Naive thymus-derived CD4-positive, alpha-beta T cell (primary cell): ENCODE results near the gene BTBD2. TPM values are rescaled to one million over a fixed set of nuclear protein-coding genes. Genes with fewer than 3 reads are reported as not detected.
A peak's percentile ranks its signal among the peaks of the same experiment; 100 is the strongest.
"Not testable (repeated sequence)": the region's sequence is repeated elsewhere in the genome, so short reads cannot be mapped to it uniquely, and the experiment has no call there.

Experiments used
- ATAC-seq: fragments of 150-1000 bp; cut with Tn5 transposase; 2 replicates; pipeline ENCODE4 v1.10.0; 2021; ENCODE audit warnings: mild to moderate bottlenecking, moderate library complexity
- CTCF ChIA-PET: fragments of 350-600 bp; sonication (Branson Sonifier 250); formaldehyde crosslinking; loops from one replicate; lab custom pipeline; 2021; ENCODE audit warnings: antibody characterized with exemption; lab: Charles Lee
- POLR2A ChIA-PET: fragments of 350-600 bp; sonication (Branson Sonifier 250); formaldehyde crosslinking; loops from one replicate; lab custom pipeline; 2021; ENCODE audit warnings: antibody characterized with exemption, inconsistent platforms; lab: Charles Lee
- DNase-seq, 9 donors: peaks; one replicate each; pipeline versions ENCODE4 v3.0.0 to v3.0.0-alpha.2; 2020 to 2022; ENCODE audit warnings: mixed read lengths in 1 of 9
- H3K27ac ChIP-seq: one replicate; pipeline ENCODE4 v1.7.0; 2013; ENCODE audit warnings: mild to moderate bottlenecking, low read depth, low read length, moderate library complexity
- H3K27me3 ChIP-seq, 2 donors: one replicate each; pipeline ENCODE4 v1.7.0; 2013; ENCODE audit warnings: low read length in 2 of 2, mild to moderate bottlenecking in 2 of 2, moderate library complexity in 2 of 2; ENCODE audit not compliant: control insufficient read depth in 2 of 2, insufficient read depth in 2 of 2
- H3K36me3 ChIP-seq, 3 experiments: 1 replicate in 2 of 3; 2 replicates in 1 of 3; pipeline ENCODE4 v1.7.0; 2013; ENCODE audit warnings: low read length in 3 of 3, mild to moderate bottlenecking in 3 of 3, moderate library complexity in 1 of 3; ENCODE audit not compliant: insufficient read depth in 3 of 3, control insufficient read depth in 2 of 3
- H3K4me1 ChIP-seq, 2 donors: one replicate each; pipeline ENCODE4 v1.7.0; 2013; ENCODE audit warnings: low read length in 2 of 2, mild to moderate bottlenecking in 2 of 2, moderate library complexity in 1 of 2; ENCODE audit not compliant: control insufficient read depth in 2 of 2, insufficient read depth in 2 of 2
- H3K4me3 ChIP-seq: 2 replicates; pipeline ENCODE4 v1.7.0; 2013; ENCODE audit warnings: mild to moderate bottlenecking, low read length
- H3K9me3 ChIP-seq, 3 experiments: 1 replicate in 2 of 3; 2 replicates in 1 of 3; pipeline ENCODE4 v1.7.0; 2013; ENCODE audit warnings: low read length in 3 of 3; ENCODE audit not compliant: control insufficient read depth in 2 of 3
- H3K27ac Mint-ChIP-seq, 9 donors: one replicate each; pipeline ENCODE4 v1.8.0; 2020 to 2022; ENCODE audit warnings: mixed read lengths in 9 of 9, mild to moderate bottlenecking in 8 of 9, moderate library complexity in 5 of 9, inconsistent platforms in 2 of 9
- H3K27me3 Mint-ChIP-seq, 5 donors: one replicate each; pipeline ENCODE4 v1.8.0; 2021 to 2022; ENCODE audit warnings: mixed read lengths in 5 of 5, mild to moderate bottlenecking in 1 of 5
- H3K36me3 Mint-ChIP-seq, 5 donors: one replicate each; pipeline ENCODE4 v1.8.0; 2020 to 2022; ENCODE audit warnings: mixed read lengths in 5 of 5, mild to moderate bottlenecking in 3 of 5, inconsistent platforms in 1 of 5
- H3K4me1 Mint-ChIP-seq, 7 donors: one replicate each; pipeline ENCODE4 v1.8.0; 2020 to 2022; ENCODE audit warnings: mixed read lengths in 7 of 7, mild to moderate bottlenecking in 3 of 7, inconsistent platforms in 1 of 7
- H3K4me3 Mint-ChIP-seq, 10 donors: one replicate each; pipeline ENCODE4 v1.8.0; 2020 to 2022; ENCODE audit warnings: mild to moderate bottlenecking in 10 of 10, mixed read lengths in 10 of 10, moderate library complexity in 6 of 10, inconsistent platforms in 2 of 10
- H3K9me3 Mint-ChIP-seq, 11 donors: one replicate each; pipeline ENCODE4 v1.8.0; 2020 to 2022; ENCODE audit warnings: mixed read lengths in 11 of 11, mild to moderate bottlenecking in 4 of 11, inconsistent platforms in 1 of 11, moderate library complexity in 1 of 11
- intact Hi-C, 2 donors: fragments of 100-400 bp; cut with micrococcal nuclease; formaldehyde crosslinking; loops; one replicate each; pipeline ENCODE4 v1.15.1; 2023
- polyA plus RNA-seq, 2 donors: library from polyadenylated mRNA; unstranded; fragments of 300-500 nt; fragmentation: Illumina TruSeq; gene quantifications; one replicate each; pipeline ENCODE4 v1.2.3, GENCODE V29; 2021
- total RNA-seq, 6 experiments: library from RNA in 5 of 6; stranded (reverse) in 5 of 6; gene quantifications; 1 replicate in 5 of 6; 2 replicates in 1 of 6; pipeline ENCODE4 v1.2.3 and lab custom pipeline; 2021 to 2026

BTBD2 gene
- total and polyA plus RNA-seq, 7 experiments from 2014 or later: 5.2 to 70.8 (median 62.5) TPM

- intact Hi-C loops, DNase-seq, H3K4me3 ChIP-seq, H3K27me3 Mint-ChIP-seq, H3K27me3 ChIP-seq, ATAC-seq, H3K36me3 Mint-ChIP-seq, H3K9me3 ChIP-seq, H3K9me3 Mint-ChIP-seq, H3K27ac ChIP-seq: not testable (repeated sequence)
- Mint-ChIP-seq H3K4me1 (peaks cover 11 to 34% (median 27%) of the 10 kb centered on the region in 7 donors), H3K4me3 (peak overlapping the region in 1 of 10 donors; percentile 23), H3K27ac (peak overlapping the region in 1 of 9 donors; percentile 62)
- Histone ChIP-seq H3K36me3 (peaks cover 0 to 18% (median 1%) of the 10 kb centered on the region in 3 experiments), H3K4me1 (peaks cover 14 to 26% of the 10 kb centered on the region in 2 donors)
- ChIA-PET POLR2A (interaction anchor here (0.6 to 2.9 kb wide), 8 partner anchors 9 to 1025 kb away, joined by 3 to 34 read pairs (median 6); no protein-coding TSS in a partner anchor), CTCF (interaction anchor here (0.9 to 1.3 kb wide), 2 partner anchors 17 to 18 kb away, joined by 3 read pairs; no protein-coding TSS in a partner anchor)
Observed at GRCh38 chr19:2034253-2034652, 18.7 kb upstream of the BTBD2 start.

GRCh38 chr19:2033825-2034159, 18.3 kb upstream of the BTBD2 start:
- H3K36me3 Mint-ChIP-seq: no peaks in the 10 kb centered on the region
- peaks cover 0 to 13% (median 0%) of the 10 kb centered on the region in 3 experiments for H3K36me3 ChIP-seq
- H3K27me3 ChIP-seq: no peaks in the 10 kb centered on the region
- H3K9me3 Mint-ChIP-seq: peaks cover 0 to 3% (median 0%) of the 10 kb centered on the region in 11 donors
- H3K27me3 Mint-ChIP-seq: no peaks in the 10 kb centered on the region
- intact Hi-C loops: no loop called here
- ChIA-PET POLR2A (interaction anchor here (1.2 to 2.9 kb wide), 4 partner anchors 9 to 237 kb away, joined by 3 to 34 read pairs (median 8); no protein-coding TSS in a partner anchor), CTCF (interaction anchor here (0.9 to 1.3 kb wide), 2 partner anchors 16 to 19 kb away, joined by 3 read pairs; no protein-coding TSS in a partner anchor)
- peaks cover 11 to 34% (median 27%) of the 10 kb centered on the region in 7 donors for H3K4me1 Mint-ChIP-seq
- peaks cover 0 to 4% (median 0%) of the 10 kb centered on the region in 3 experiments for H3K9me3 ChIP-seq
- DNase-seq (no peak), ATAC-seq (no peak)
- H3K4me3 ChIP-seq: no peak overlapping the region
- peak overlapping the region in 1 of 9 donors; percentile 62 for H3K27ac Mint-ChIP-seq
- no peak overlapping the region for H3K4me3 Mint-ChIP-seq
- H3K4me1 ChIP-seq: peaks cover 14 to 26% of the 10 kb centered on the region in 2 donors
- H3K27ac ChIP-seq: no peak overlapping the region

- ChIA-PET POLR2A (interaction anchor here (0.8 to 2.9 kb wide), 6 partner anchors 10 to 237 kb away, joined by 3 to 34 read pairs (median 3); no protein-coding TSS in a partner anchor), CTCF (interaction anchor here (0.9 to 1.3 kb wide), 2 partner anchors 16 to 19 kb away, joined by 3 read pairs; no protein-coding TSS in a partner anchor)
- Histone ChIP-seq H3K27ac (no peak overlapping the region), H3K4me1 (peaks cover 14 to 26% of the 10 kb centered on the region in 2 donors), H3K4me3 (no peak overlapping the region), H3K36me3 (peaks cover 0 to 8% (median 0%) of the 10 kb centered on the region in 3 experiments), H3K9me3 (peaks cover 0 to 4% (median 0%) of the 10 kb centered on the region in 3 experiments), H3K27me3 (no peaks in the 10 kb centered on the region)
- DNase-seq: no peak
- Mint-ChIP-seq H3K27me3 (no peaks in the 10 kb centered on the region), H3K4me1 (peaks cover 11 to 40% (median 27%) of the 10 kb centered on the region in 7 donors), H3K36me3 (no peaks in the 10 kb centered on the region), H3K4me3 (peak overlapping the region in 6 of 10 donors; percentile 16 to 85 (median 56)), H3K27ac (peak overlapping the region in 6 of 9 donors; percentile 57 to 94 (median 88)), H3K9me3 (peaks cover 0 to 3% (median 0%) of the 10 kb centered on the region in 11 donors)
- no peak for ATAC-seq
- intact Hi-C loops: no loop called here
Observed at GRCh38 chr19:2033115-2033824, 17.8 kb upstream of the BTBD2 start.

GRCh38 chr19:2032296-2032941, 16.9 kb upstream of the BTBD2 start:
- no peaks in the 10 kb centered on the region for H3K27me3 ChIP-seq
- ChIA-PET POLR2A (interaction anchor here (0.8 to 2.9 kb wide), 7 partner anchors 11 to 206 kb away, joined by 3 to 34 read pairs (median 4); partner anchors contain the start of gene MKNK2), CTCF (interaction anchor here (0.6 to 0.7 kb wide), 2 partner anchors 12 to 40 kb away, joined by 3 read pairs; no protein-coding TSS in a partner anchor)
- H3K27ac ChIP-seq: peak overlapping the region; percentile 63
- ATAC-seq (peak; percentile 82), DNase-seq (peak in 1 of 9 donors; percentile 27)
- Mint-ChIP-seq H3K27me3 (no peaks in the 10 kb centered on the region), H3K4me3 (peak overlapping the region; percentile 70 to 85 (median 78)), H3K36me3 (no peaks in the 10 kb centered on the region), H3K9me3 (peaks cover 0 to 3% (median 0%) of the 10 kb centered on the region in 11 donors), H3K4me1 (peaks cover 11 to 40% (median 26%) of the 10 kb centered on the region in 7 donors), H3K27ac (peak overlapping the region; percentile 86 to 94 (median 91))
- intact Hi-C loops: no loop called here
- peaks cover 0 to 4% (median 0%) of the 10 kb centered on the region in 3 experiments for H3K9me3 ChIP-seq
- H3K4me3 ChIP-seq: peak overlapping the region; percentile 26
- H3K4me1 ChIP-seq: peaks cover 14 to 26% of the 10 kb centered on the region in 2 donors
- H3K36me3 ChIP-seq: no peaks in the 10 kb centered on the region

- ATAC-seq (no peak), DNase-seq (no peak)
- peaks cover 4 to 5% of the 10 kb centered on the region in 2 donors for H3K4me1 ChIP-seq
- Mint-ChIP-seq H3K4me1 (peaks cover 5 to 17% (median 9%) of the 10 kb centered on the region in 7 donors), H3K27me3 (peaks cover 0 to 2% (median 0%) of the 10 kb centered on the region in 5 donors), H3K27ac (peak overlapping the region in 3 of 9 donors; percentile 17 to 69 (median 37)), H3K36me3 (peaks cover 0 to 6% (median 0%) of the 10 kb centered on the region in 5 donors), H3K9me3 (peaks cover 0 to 5% (median 0%) of the 10 kb centered on the region in 11 donors), H3K4me3 (no peak overlapping the region)
- H3K36me3 ChIP-seq: no peaks in the 10 kb centered on the region
- intact Hi-C loops: no loop called here
- no peaks in the 10 kb centered on the region for H3K27me3 ChIP-seq
- H3K27ac ChIP-seq: no peak overlapping the region
- H3K9me3 ChIP-seq: no peaks in the 10 kb centered on the region
- CTCF ChIA-PET: interaction anchor here (0.6 to 1.0 kb wide), 2 partner anchors 10 to 15 kb away, joined by 3 to 4 read pairs; no protein-coding TSS in a partner anchor
- no peak overlapping the region for H3K4me3 ChIP-seq
- POLR2A ChIA-PET: interaction anchor here (0.9 to 1.0 kb wide), 2 partner anchors 10 to 21 kb away, joined by 3 to 4 read pairs; no protein-coding TSS in a partner anchor
Observed at GRCh38 chr19:2027361-2027760, 11.8 kb upstream of the BTBD2 start.

GRCh38 chr19:2026770-2027169, 11.3 kb upstream of the BTBD2 start:
- peaks cover 0 to 4% (median 0%) of the 10 kb centered on the region in 5 donors for H3K27me3 Mint-ChIP-seq
- H3K36me3 ChIP-seq: no peaks in the 10 kb centered on the region
- POLR2A ChIA-PET: interaction anchor here (0.8 to 1.0 kb wide), 2 partner anchors 9 to 50 kb away, joined by 3 to 4 read pairs; no protein-coding TSS in a partner anchor
- H3K9me3 ChIP-seq: no peaks in the 10 kb centered on the region
- H3K27me3 ChIP-seq: no peaks in the 10 kb centered on the region
- DNase-seq: no peak
- peaks cover 0 to 11% (median 3%) of the 10 kb centered on the region in 7 donors for H3K4me1 Mint-ChIP-seq
- no peaks in the 10 kb centered on the region for H3K4me1 ChIP-seq
- peaks cover 0 to 5% (median 0%) of the 10 kb centered on the region in 11 donors for H3K9me3 Mint-ChIP-seq
- ATAC-seq: no peak
- CTCF ChIA-PET: interaction anchor here (0.6 to 1.0 kb wide), 2 partner anchors 10 to 15 kb away, joined by 3 to 4 read pairs; no protein-coding TSS in a partner anchor
- H3K27ac ChIP-seq: no peak overlapping the region
- peaks cover 0 to 6% (median 0%) of the 10 kb centered on the region in 5 donors for H3K36me3 Mint-ChIP-seq
- no peak overlapping the region for H3K4me3 Mint-ChIP-seq
- no peak overlapping the region for H3K4me3 ChIP-seq
- peak overlapping the region in 1 of 9 donors; percentile 37 for H3K27ac Mint-ChIP-seq
- intact Hi-C loops: no loop called here
